Lower leg skin (tissue), 3 donors: ENCODE data around the gene PPIA.

Experiments
- CTCF ChIP-seq, 3 donors: fragments of 450-650 bp; IDR thresholded peaks; one replicate each; pipeline ENCODE4 v1.5.1; 2016; ENCODE audit warnings: antibody characterized with exemption in 3 of 3, mild to moderate bottlenecking in 3 of 3, moderate library complexity in 2 of 3
- POLR2A ChIP-seq, 2 donors: fragments of 450-650 bp; IDR thresholded peaks; one replicate each; pipeline ENCODE4 v1.6.1; 2016 to 2017; ENCODE audit warnings: antibody characterized with exemption in 2 of 2, mild to moderate bottlenecking in 1 of 2, moderate library complexity in 1 of 2

DNA sequence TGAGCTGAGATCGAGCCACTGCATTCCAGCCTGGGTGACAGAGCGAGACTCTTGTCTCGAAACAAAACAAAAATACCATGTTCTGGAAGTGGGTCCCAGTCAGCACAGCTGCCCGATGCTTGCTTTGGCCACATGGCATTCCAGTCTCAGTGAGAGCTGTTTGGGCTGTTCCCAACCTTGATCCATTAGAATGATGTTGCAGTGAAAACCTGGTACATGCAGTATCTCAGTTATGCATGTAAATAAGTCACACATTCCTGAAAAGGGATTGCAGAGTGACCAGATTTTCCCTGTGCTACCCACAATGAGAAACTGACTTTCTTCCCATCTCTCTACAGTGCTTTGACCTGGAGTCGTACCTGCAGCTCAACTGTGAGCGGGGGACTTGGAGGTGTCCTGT is 32.4 kb upstream of the PPIA start:
- TF ChIP-seq POLR2A (IDR thresholded peaks at IDR 0.05) (no peak), CTCF (IDR thresholded peaks at IDR 0.05) (no peak)
